Activated T-helper 2 cell treated with anti-CD3 and anti-CD28 coated beads, Interferon-gamma antibody, Interleukin-2, Interleukin-4, amounts not matched to agents 10 μg/mL and 5 μg/mL and 100 μg/mL, durations not matched to agents 14 hours and 24 hours and 36 hours (primary cell): ENCODE results near the gene LARP6. TPM values are rescaled to one million over a fixed set of nuclear protein-coding genes. Genes with fewer than 3 reads are reported as not detected.
"Not testable (repeated sequence)": the region's sequence is repeated elsewhere in the genome, so short reads cannot be mapped to it uniquely, and the experiment has no call there.

ENCODE experiments used
- DNase-seq: peaks from one replicate; pipeline ENCODE4 v3.0.0; 2021; ENCODE audit warnings: low spot score
- H3K27ac Mint-ChIP-seq: one replicate; pipeline ENCODE4 v1.8.0; 2021; ENCODE audit warnings: mixed read lengths
- H3K27me3 Mint-ChIP-seq: one replicate; pipeline ENCODE4 v1.8.0; 2021; ENCODE audit warnings: low read depth, mixed read lengths
- H3K36me3 Mint-ChIP-seq: one replicate; pipeline ENCODE4 v1.8.0; 2021; ENCODE audit warnings: low read depth, mixed read lengths
- H3K4me1 Mint-ChIP-seq: one replicate; pipeline ENCODE4 v1.8.0; 2021; ENCODE audit warnings: low read depth, mixed read lengths
- H3K4me3 Mint-ChIP-seq: one replicate; pipeline ENCODE4 v1.8.0; 2021; ENCODE audit warnings: low read depth, mild to moderate bottlenecking, moderate library complexity, mixed read lengths
- H3K9me3 Mint-ChIP-seq: one replicate; pipeline ENCODE4 v1.8.0; 2021; ENCODE audit warnings: mixed read lengths
- intact Hi-C: fragments of 100-400 bp; cut with micrococcal nuclease; formaldehyde crosslinking; loops from one replicate; pipeline ENCODE4 v1.15.1; 2023
- total RNA-seq: library from RNA; stranded (reverse); gene quantifications from 2 replicates; pipeline ENCODE4 v1.2.3, GENCODE V29; 2022

The LARP6 gene
- total RNA-seq, 1 donor from 2014 or later = not detected

GRCh38 chr15:70871490-70871889 lies 17.5 kb upstream of the LARP6 start:
- H3K36me3 Mint-ChIP-seq, DNase-seq, H3K4me1 Mint-ChIP-seq, intact Hi-C loops, H3K4me3 Mint-ChIP-seq, H3K27ac Mint-ChIP-seq, H3K27me3 Mint-ChIP-seq, H3K9me3 Mint-ChIP-seq: not testable (repeated sequence)

GRCh38 chr15:70870051-70870450 lies 16.1 kb upstream of the LARP6 start:
- no peaks in the 10 kb centered on the region for H3K36me3 Mint-ChIP-seq
- H3K4me3 Mint-ChIP-seq = no peak overlapping the region
- intact Hi-C loops = no loop called here
- no peak for DNase-seq
- peaks cover 6% of the 10 kb centered on the region for H3K27me3 Mint-ChIP-seq
- H3K9me3 Mint-ChIP-seq = no peaks in the 10 kb centered on the region
- no peak overlapping the region for H3K27ac Mint-ChIP-seq
- no peaks in the 10 kb centered on the region for H3K4me1 Mint-ChIP-seq

- Mint-ChIP-seq H3K27me3 (peaks cover 3% of the 10 kb centered on the region), H3K36me3 (no peaks in the 10 kb centered on the region), H3K4me1 (no peaks in the 10 kb centered on the region), H3K27ac (no peak overlapping the region), H3K9me3 (no peaks in the 10 kb centered on the region), H3K4me3 (no peak overlapping the region)
- DNase-seq = no peak
- intact Hi-C loops = no loop called here
Measured at GRCh38 chr15:70869346-70869745, 15.4 kb upstream of the LARP6 start.

- no peak overlapping the region for H3K4me3 Mint-ChIP-seq
- no peaks in the 10 kb centered on the region for H3K27me3 Mint-ChIP-seq
- no peak for DNase-seq
- intact Hi-C loops = no loop called here
- no peaks in the 10 kb centered on the region for H3K36me3 Mint-ChIP-seq
- no peaks in the 10 kb centered on the region for H3K4me1 Mint-ChIP-seq
- H3K27ac Mint-ChIP-seq = no peak overlapping the region
- H3K9me3 Mint-ChIP-seq = no peaks in the 10 kb centered on the region
Measured at GRCh38 chr15:70867911-70868467, 14.0 kb upstream of the LARP6 start.

- Mint-ChIP-seq H3K4me1 (no peaks in the 10 kb centered on the region), H3K27me3 (no peaks in the 10 kb centered on the region), H3K36me3 (no peaks in the 10 kb centered on the region), H3K9me3 (no peaks in the 10 kb centered on the region), H3K27ac (no peak overlapping the region), H3K4me3 (no peak overlapping the region)
- no peak for DNase-seq
- intact Hi-C loops = no loop called here
Measured at GRCh38 chr15:70866982-70867641, 13.2 kb upstream of the LARP6 start.

GRCh38 chr15:70863450-70864218 lies 9.7 kb upstream of the LARP6 start:
- Mint-ChIP-seq H3K4me1 (no peaks in the 10 kb centered on the region), H3K27ac (no peak overlapping the region), H3K27me3 (no peaks in the 10 kb centered on the region), H3K4me3 (no peak overlapping the region), H3K9me3 (no peaks in the 10 kb centered on the region), H3K36me3 (no peaks in the 10 kb centered on the region)
- intact Hi-C loops = no loop called here
- DNase-seq = no peak

GRCh38 chr15:70859998-70860397 lies 6.0 kb upstream of the LARP6 start:
- no peak overlapping the region for H3K4me3 Mint-ChIP-seq
- H3K4me1 Mint-ChIP-seq = no peaks in the 10 kb centered on the region
- no peak overlapping the region for H3K27ac Mint-ChIP-seq
- intact Hi-C loops = no loop called here
- DNase-seq = no peak
- H3K27me3 Mint-ChIP-seq = peaks cover 23% of the 10 kb centered on the region
- no peaks in the 10 kb centered on the region for H3K36me3 Mint-ChIP-seq
- no peaks in the 10 kb centered on the region for H3K9me3 Mint-ChIP-seq

GRCh38 chr15:70859322-70859908 lies 5.5 kb upstream of the LARP6 start:
- peaks cover 28% of the 10 kb centered on the region for H3K27me3 Mint-ChIP-seq
- H3K36me3 Mint-ChIP-seq = no peaks in the 10 kb centered on the region
- no peak overlapping the region for H3K4me3 Mint-ChIP-seq
- H3K4me1 Mint-ChIP-seq = peaks cover 2% of the 10 kb centered on the region
- H3K27ac Mint-ChIP-seq = no peak overlapping the region
- DNase-seq = no peak
- H3K9me3 Mint-ChIP-seq = no peaks in the 10 kb centered on the region
- intact Hi-C loops = no loop called here

GRCh38 chr15:70858614-70859321 lies 4.8 kb upstream of the LARP6 start:
- intact Hi-C loops, H3K4me3 Mint-ChIP-seq, H3K4me1 Mint-ChIP-seq, H3K9me3 Mint-ChIP-seq, DNase-seq, H3K27ac Mint-ChIP-seq, H3K36me3 Mint-ChIP-seq: not testable (repeated sequence)
- peaks cover 30% of the 10 kb centered on the region for H3K27me3 Mint-ChIP-seq

- Mint-ChIP-seq H3K27me3 (peaks cover 36% of the 10 kb centered on the region), H3K9me3 (no peaks in the 10 kb centered on the region), H3K36me3 (no peaks in the 10 kb centered on the region), H3K4me3 (no peak overlapping the region), H3K27ac (no peak overlapping the region), H3K4me1 (peaks cover 3% of the 10 kb centered on the region)
- DNase-seq = no peak
- intact Hi-C loops = no loop called here
Measured at GRCh38 chr15:70857562-70858285, 3.8 kb upstream of the LARP6 start.

GRCh38 chr15:70856884-70857561 lies 3.1 kb upstream of the LARP6 start:
- Mint-ChIP-seq H3K36me3 (no peaks in the 10 kb centered on the region), H3K4me1 (peaks cover 3% of the 10 kb centered on the region), H3K4me3 (no peak overlapping the region), H3K9me3 (no peaks in the 10 kb centered on the region), H3K27me3 (peaks cover 44% of the 10 kb centered on the region), H3K27ac (no peak overlapping the region)
- DNase-seq = no peak
- intact Hi-C loops = no loop called here
